Upper lobe of left lung (tissue), 4 donors: ENCODE results near the gene PALM3.

Experiments used
- CTCF ChIP-seq, 6 experiments: fragments of 450-650 bp in 4 of 6; fragments of 200-600 bp in 2 of 6; sonication (generic) in 2 of 6; IDR thresholded peaks; one replicate each; pipeline ENCODE4 v1.5.1; 2016 to 2019; ENCODE audit warnings: antibody characterized with exemption in 6 of 6
- EP300 ChIP-seq, 4 donors: sonication (generic); formaldehyde crosslinking; IDR thresholded peaks; one replicate each; pipeline ENCODE4 v1.5.1; 2017; ENCODE audit warnings: antibody characterized with exemption in 4 of 4, control low read depth in 2 of 4
- POLR2A ChIP-seq, 4 donors: fragments of 450-650 bp; IDR thresholded peaks; one replicate each; pipeline ENCODE4 v1.5.1; 2016 to 2017; ENCODE audit warnings: antibody characterized with exemption in 4 of 4, mild to moderate bottlenecking in 2 of 4
- POLR2AphosphoS5 ChIP-seq, 2 donors: sonication (generic); formaldehyde crosslinking; IDR thresholded peaks; one replicate each; pipeline ENCODE4 v1.5.1; 2017; ENCODE audit warnings: antibody characterized with exemption in 2 of 2

DNA sequence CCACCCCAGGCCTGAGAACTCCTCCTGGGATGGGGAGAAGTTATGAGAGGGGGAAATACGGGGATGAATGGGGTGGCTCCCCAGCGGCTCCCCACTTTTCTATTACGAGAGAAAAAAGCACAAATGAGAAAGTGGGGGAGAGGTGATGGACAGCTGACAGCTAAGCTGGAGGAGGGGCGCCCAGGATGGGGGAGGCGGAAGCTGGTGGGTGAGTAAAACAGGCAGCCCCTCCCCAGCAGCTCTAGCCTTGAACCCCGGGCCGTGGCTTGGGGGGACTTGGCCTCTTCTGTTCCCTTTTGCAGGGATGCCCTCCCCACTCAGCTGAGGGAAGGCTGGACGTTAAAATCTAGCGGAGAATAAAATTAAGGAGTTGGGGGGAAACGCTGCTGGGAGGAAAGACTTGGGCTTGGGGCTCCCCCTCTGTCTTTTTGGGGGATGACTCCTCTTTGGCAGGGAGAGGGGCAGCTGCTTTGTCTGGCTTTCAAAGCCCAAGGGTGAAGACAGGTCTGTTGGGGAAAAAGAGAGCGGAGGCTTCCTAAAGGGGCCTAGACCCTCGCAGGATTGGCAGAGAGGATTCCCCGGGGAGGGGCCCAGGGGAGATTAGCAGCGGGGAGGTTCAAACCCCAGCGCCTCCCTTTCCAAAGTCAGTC lies 30.1 kb upstream of the PALM3 start:
- TF ChIP-seq POLR2AphosphoS5 (IDR thresholded peaks at IDR 0.05) (no peak), POLR2A (IDR thresholded peaks at IDR 0.05) (no peak), CTCF (IDR thresholded peaks at IDR 0.05) (no peak), EP300 (IDR thresholded peaks at IDR 0.05) (no peak)
